Heart left ventricle (tissue), 13 donors: ENCODE measurements around the gene AAMDC.

Source experiments
- CTCF ChIP-seq, 12 donors: fragments of 200-600 bp; sonication (generic) in 4 of 12; IDR thresholded peaks; one replicate each; pipeline versions ENCODE4 v1.5.0 to v1.8.0; 2018 to 2022; ENCODE audit warnings: antibody characterized with exemption in 12 of 12, mild to moderate bottlenecking in 5 of 12
- POLR2A ChIP-seq, 2 donors: fragments of 450-650 bp; IDR thresholded peaks; one replicate each; pipeline ENCODE4 v1.6.1; 2017; ENCODE audit warnings: antibody characterized with exemption in 2 of 2, mild to moderate bottlenecking in 2 of 2, moderate library complexity in 2 of 2
- donor health status: ischemic (EF 13 %, LVEDD 7.1; RV severe dilation, severe dysfunction).
- donor health status: DM: no; HTN: yes; CAD: no.
- donor health status: DM: no; HTN: no; CAD: no.
- donor health status: ischemic (EF 25% LVEDD 6.9; RV normal size, moderate dysfunction).
- donor health status: ischemic (EF 25% LVEDD 5.7; RV mildly dilated, moderate dysfunction).
- donor health status: ischemic (EF 35%, LVEDD 5.7; RV mildly dilated, moderate dysfunction).
- donor health status: nonischemic (EF 11% LVEDD 7.7; RV severe dilation, severe dysfunction).
- donor health status: DM: yes; HTN: yes; CAD: no.
- donor health status: PGD.
- donor health status: ischemic (EF 29% LVEDD 5.4; RV normal size, mild dysfunction).
- donor health status: nonischemic (EF 23%, LVEDD 6.1; RV moderate dilation, normal function).

- TF ChIP-seq CTCF (IDR thresholded peaks at IDR 0.05) (no peak), POLR2A (IDR thresholded peaks at IDR 0.05) (no peak)
These were observed 47.8 kb downstream of the AAMDC start for GRCh38 chr11:77868744-77869143.
